Measurements from ENCODE around the gene TCERG1L.

The TCERG1L gene

GRCh38 chr10:131186547-131187253, 124.8 kb downstream of the TCERG1L start:
- no peak overlapping the region for H3K4me3 ChIP-seq (replicated peaks in 1 of 2; ENCODE audit: low read depth in 2 of 2, low read length in 2 of 2)
- no peak for TF ChIP-seq CTCF (IDR thresholded peaks at IDR 0.05; ENCODE audit: low read depth, low read length)
- DNase-seq (ENCODE audit: low read depth in 2 of 2): no peak

- no peak for TF ChIP-seq CTCF (IDR thresholded peaks at IDR 0.05; ENCODE audit: low read depth, low read length)
- no peak overlapping the region for H3K4me3 ChIP-seq (replicated peaks in 1 of 2; ENCODE audit: low read depth in 2 of 2, low read length in 2 of 2)
- DNase-seq (ENCODE audit: low read depth in 2 of 2): no peak
Measured at GRCh38 chr10:131184503-131184902, 127.0 kb downstream of the TCERG1L start.

GRCh38 chr10:131183546-131184045, 127.9 kb downstream of the TCERG1L start:
- H3K4me3 ChIP-seq (replicated peaks in 1 of 2; ENCODE audit: low read depth in 2 of 2, low read length in 2 of 2): no peak overlapping the region
- no peak for TF ChIP-seq CTCF (IDR thresholded peaks at IDR 0.05; ENCODE audit: low read depth, low read length)
- no peak for DNase-seq (ENCODE audit: low read depth in 2 of 2)

- no peak overlapping the region for H3K4me3 ChIP-seq (replicated peaks in 1 of 2; ENCODE audit: low read depth in 2 of 2, low read length in 2 of 2)
- no peak for TF ChIP-seq CTCF (IDR thresholded peaks at IDR 0.05; ENCODE audit: low read depth, low read length)
- DNase-seq (ENCODE audit: low read depth in 2 of 2): no peak
Measured at GRCh38 chr10:131181456-131181855, 130.1 kb downstream of the TCERG1L start.

- DNase-seq (ENCODE audit: low read depth in 2 of 2): no peak
- no peak for TF ChIP-seq CTCF (IDR thresholded peaks at IDR 0.05; ENCODE audit: low read depth, low read length)
Measured at GRCh38 chr10:131180740-131181415, 130.6 kb downstream of the TCERG1L start.

GRCh38 chr10:131180086-131180485, 131.4 kb downstream of the TCERG1L start:
- no peak for TF ChIP-seq CTCF (IDR thresholded peaks at IDR 0.05; ENCODE audit: low read depth, low read length)
- no peak for DNase-seq (ENCODE audit: low read depth in 2 of 2)
- no peak overlapping the region for H3K4me3 ChIP-seq (replicated peaks in 1 of 2; ENCODE audit: low read depth in 2 of 2, low read length in 2 of 2)

More at GRCh38 chr10:131180740-131181415, 130.6 kb downstream of the TCERG1L start:
- no peak overlapping the region for H3K4me3 ChIP-seq (replicated peaks in 1 of 2; ENCODE audit: low read depth in 2 of 2, low read length in 2 of 2)
